ENCODE measurements around the gene FANK1. TPM values are rescaled to one million over a fixed set of nuclear protein-coding genes. Genes with fewer than 3 reads are reported as not detected.

Gene FANK1
- total RNA-seq, 1 donor from 2014 or later, result 3.2 TPM

GRCh38 chr10:125989791-125990190 is 93.4 kb downstream of the FANK1 start:
- DNase-seq, result no peak

- DNase-seq, result no peak
Measured at GRCh38 chr10:125990974-125991373, 94.6 kb downstream of the FANK1 start.

- no peak for DNase-seq
Measured at GRCh38 chr10:125991392-125991791, 95.0 kb downstream of the FANK1 start.

GRCh38 chr10:125992254-125992653 is 95.9 kb downstream of the FANK1 start:
- no peak for DNase-seq

- DNase-seq, result no peak
Measured at GRCh38 chr10:125994601-125995000, 98.2 kb downstream of the FANK1 start.

- DNase-seq, result no peak
Measured at GRCh38 chr10:125995726-125996304, 99.5 kb downstream of the FANK1 start.

- DNase-seq, result no peak
Measured at GRCh38 chr10:125997586-125997985, 101.2 kb downstream of the FANK1 start.

GRCh38 chr10:125999694-126000093 is 103.3 kb downstream of the FANK1 start:
- DNase-seq, result no peak

- peak; percentile 60 for DNase-seq
Measured at GRCh38 chr10:126001576-126001975, 105.2 kb downstream of the FANK1 start.

GRCh38 chr10:126004752-126005151 is 108.4 kb downstream of the FANK1 start:
- DNase-seq, result no peak

- no peak for DNase-seq
Measured at GRCh38 chr10:126006264-126006663, 109.9 kb downstream of the FANK1 start.

- no peak for DNase-seq
Measured at GRCh38 chr10:126006906-126007305, 110.5 kb downstream of the FANK1 start.

GRCh38 chr10:126009650-126010049 is 113.3 kb downstream of the FANK1 start:
- peak; percentile 27 for DNase-seq

GRCh38 chr10:126011995-126012394 is 115.6 kb downstream of the FANK1 start:
- no peak for DNase-seq

- DNase-seq, result no peak
Measured at GRCh38 chr10:126012485-126012884, 116.1 kb downstream of the FANK1 start.

GRCh38 chr10:126013489-126014281 is 117.3 kb downstream of the FANK1 start:
- DNase-seq, result no peak

GRCh38 chr10:126014309-126014708 is 117.9 kb downstream of the FANK1 start:
- peak; percentile 51 for DNase-seq

GRCh38 chr10:126015413-126015812 is 119.0 kb downstream of the FANK1 start:
- DNase-seq, result peak; percentile 36

GRCh38 chr10:126016156-126016805 is 119.9 kb downstream of the FANK1 start:
- no peak for DNase-seq

GRCh38 chr10:126016882-126017281 is 120.5 kb downstream of the FANK1 start:
- DNase-seq, result no peak

GRCh38 chr10:126017961-126018560 is 121.7 kb downstream of the FANK1 start:
- DNase-seq, result no peak

GRCh38 chr10:126021833-126022500 is 125.6 kb downstream of the FANK1 start:
- DNase-seq, result no peak

Data from tongue (tissue), 2 donors.